SK-N-SH (cell line): ENCODE measurements around the gene ZNF493. TPM values are rescaled to one million over a fixed set of nuclear protein-coding genes. Genes with fewer than 3 reads are reported as not detected.

Experiments used
- CTCF ChIA-PET: fragments of 300-600, 350-600 bp; formaldehyde crosslinking; extraction: SDS; loops from one replicate; lab custom pipeline; 2021; lab: Yijun Ruan, JAX
- POLR2A ChIA-PET: fragments of 350-600 bp; sonication (Branson Sonifier 250); formaldehyde crosslinking; extraction: SDS; loops from one replicate; lab custom pipeline; 2020; ENCODE audit warnings: antibody characterized with exemption, inconsistent platforms; lab: Yijun Ruan, JAX
- DNase-seq: peaks from one replicate; pipeline ENCODE4 v3.0.0; 2012
- H2AFZ ChIP-seq: fragments of 200-600 bp; sonication (generic); 2 replicates; pipeline ENCODE4 v1.8.1; 2016; ENCODE audit warnings: antibody characterized with exemption, mild to moderate bottlenecking, low read depth
- H3F3A ChIP-seq: fragments of 200-600 bp; sonication (generic); replicated peaks from 2 replicates; pipeline ENCODE3; 2016; ENCODE audit warnings: antibody characterized with exemption, mild to moderate bottlenecking; ENCODE audit not compliant: insufficient read depth
- H3K27ac ChIP-seq, 2 experiments: fragments of 200-500 bp in 1 of 2; fragments of 200-600 bp in 1 of 2; sonication (Bioruptor generic) in 1 of 2; sonication (generic), shearing (Covaris generic) in 1 of 2; 2 replicates each; pipeline versions ENCODE4 v1.5.1 to v1.6.1; 2014 to 2016; ENCODE audit warnings: low read depth in 2 of 2, inconsistent platforms in 1 of 2, low read length in 1 of 2, mild to moderate bottlenecking in 1 of 2, mixed read lengths in 1 of 2
- H3K27me3 ChIP-seq: fragments of 200-600 bp; sonication (generic), shearing (Covaris generic); 2 replicates; pipeline ENCODE4 v1.6.1; 2016; ENCODE audit warnings: mixed run types; ENCODE audit not compliant: insufficient read depth
- H3K36me3 ChIP-seq, 2 experiments: fragments of 200-500 bp in 1 of 2; fragments of 200-600 bp in 1 of 2; sonication (Bioruptor generic) in 1 of 2; sonication (generic) in 1 of 2; replicated peaks in 1 of 2; 2 replicates each; pipeline versions ENCODE3 to v1.5.1; 2014 to 2016; ENCODE audit warnings: low read length in 1 of 2, mild to moderate bottlenecking in 1 of 2; ENCODE audit not compliant: insufficient read depth in 2 of 2, control insufficient read depth in 1 of 2
- H3K4me1 ChIP-seq, 2 experiments: fragments of 200-500 bp in 1 of 2; fragments of 200-600 bp in 1 of 2; sonication (Bioruptor generic) in 1 of 2; sonication (generic), shearing (Covaris generic) in 1 of 2; 2 replicates each; pipeline versions ENCODE4 v1.5.1 to v1.6.1; 2014 to 2016; ENCODE audit warnings: low read depth in 1 of 2, low read length in 1 of 2, mixed run types in 1 of 2; ENCODE audit not compliant: insufficient read depth in 2 of 2, control insufficient read depth in 1 of 2
- H3K4me2 ChIP-seq: fragments of 200-600 bp; sonication (generic), shearing (Covaris generic); 2 replicates; pipeline ENCODE4 v1.6.1; 2017; ENCODE audit warnings: mixed run types
- H3K4me3 ChIP-seq, 2 experiments: fragments of 200-500 bp in 1 of 2; fragments of 200-600 bp in 1 of 2; sonication (Bioruptor generic) in 1 of 2; sonication (generic), shearing (Covaris generic) in 1 of 2; 2 replicates each; pipeline versions ENCODE4 v1.5.1 to v1.8.1; 2014 to 2016; ENCODE audit warnings: low read depth in 2 of 2, inconsistent platforms in 1 of 2, low read length in 1 of 2, mild to moderate bottlenecking in 1 of 2, mixed read lengths in 1 of 2, moderate library complexity in 1 of 2
- H3K79me2 ChIP-seq: fragments of 200-600 bp; sonication (generic); 2 replicates; pipeline ENCODE4 v1.8.1; 2017; ENCODE audit warnings: mild to moderate bottlenecking; ENCODE audit not compliant: insufficient read depth
- H3K9ac ChIP-seq: fragments of 200-600 bp; sonication (generic); 2 replicates; pipeline ENCODE4 v1.6.1; 2017; ENCODE audit warnings: mixed run types
- H3K9me2 ChIP-seq: fragments of 200-600 bp; sonication (generic); 2 replicates; pipeline ENCODE4 v1.6.1; 2017; ENCODE audit warnings: mixed run types
- H3K9me3 ChIP-seq: fragments of 200-600 bp; sonication (generic); 2 replicates; pipeline ENCODE4 v1.6.1; 2017; ENCODE audit warnings: mixed run types, mild to moderate bottlenecking, moderate library complexity
- H4K20me1 ChIP-seq: fragments of 200-600 bp; sonication (generic); 2 replicates; pipeline ENCODE4 v1.6.1; 2017; ENCODE audit warnings: mild to moderate bottlenecking, mixed run types; ENCODE audit not compliant: insufficient read depth
- CHD2 ChIP-seq: fragments of 150-350 bp; IDR thresholded peaks from 2 replicates; pipeline ENCODE4 v1.6.1; 2018; ENCODE audit warnings: low read length; ENCODE audit not compliant: partially characterized antibody
- EZH2phosphoT487 ChIP-seq: fragments of 200-600 bp; sonication (generic); IDR thresholded peaks from 2 replicates; pipeline ENCODE4 v1.6.1; 2017; ENCODE audit warnings: low read depth, mixed run types, mild to moderate bottlenecking, antibody characterized with exemption, moderate library complexity, borderline replicate concordance
- FOXM1 ChIP-seq: IDR thresholded peaks from 2 replicates; pipeline ENCODE4 v1.4.0; 2012; ENCODE audit warnings: low read depth, mild to moderate bottlenecking
- GATA2 ChIP-seq: sonication (generic); formaldehyde crosslinking; IDR thresholded peaks from 2 replicates; pipeline ENCODE4 v1.5.0; 2020; ENCODE audit warnings: mild to moderate bottlenecking, missing genetic modification reagents
- NFIC ChIP-seq: IDR thresholded peaks from 2 replicates; pipeline ENCODE4 v1.4.0; 2012; ENCODE audit warnings: borderline replicate concordance
- RCOR1 ChIP-seq: fragments of 150-350 bp; IDR thresholded peaks from 2 replicates; pipeline ENCODE4 v1.6.1; 2017; ENCODE audit warnings: antibody characterized with exemption, low read length
- RXRA ChIP-seq: IDR thresholded peaks from 2 replicates; pipeline ENCODE4 v1.4.0; 2012; ENCODE audit warnings: low read depth, mild to moderate bottlenecking, borderline replicate concordance
- SMC3 ChIP-seq: IDR thresholded peaks from 2 replicates; pipeline ENCODE4 v1.6.1; 2012; ENCODE audit warnings: low read depth, low read length, improper control_type of control experiment
- TAF1 ChIP-seq: IDR thresholded peaks from 2 replicates; pipeline ENCODE4 v1.6.1; 2012; ENCODE audit warnings: low read depth, mild to moderate bottlenecking, low read length, moderate library complexity, borderline replicate concordance
- TEAD4 ChIP-seq: IDR thresholded peaks from 2 replicates; pipeline ENCODE4 v1.4.0; 2012; ENCODE audit warnings: mild to moderate bottlenecking, borderline replicate concordance; ENCODE audit not compliant: insufficient read depth
- WGBS: methylation state at CpG from one replicate; pipeline ENCODE4 v1.1.6; 2017; ENCODE audit warnings: low lambda C conversion rate; 5-methylcytosine and 5-hydroxymethylcytosine counted together
- polyA plus RNA-seq, 3 experiments: library from polyadenylated mRNA; depleted of rRNA; stranded (reverse); fragments of >200 nt; gene quantifications; 2 replicates each; pipeline ENCODE4 v1.2.3, GENCODE V29; 2012

Gene ZNF493
- polyA plus RNA-seq, 1 of the 3 experiments (the other 2 are of a cell fraction) = 3.7 TPM

- no peak for TF ChIP-seq RCOR1
- TF ChIP-seq TEAD4 = no peak
- no peak for TF ChIP-seq RXRA
- TF ChIP-seq TAF1 = no peak
These were observed 34.6 kb upstream of the ZNF493 start (continued) for GRCh38 chr19:21362291-21362690.

- POLR2A ChIA-PET = no interaction called here
These were observed 12.9 kb upstream of the ZNF493 start for GRCh38 chr19:21383980-21384582.

GRCh38 chr19:21396121-21396520 lies 812 bp upstream of the ZNF493 start:
- Histone ChIP-seq H2AFZ (peak overlapping the region; percentile 89; the same call in 1 of the 2 replicates), H3K4me1 (peaks cover 0 to 6% of the 10 kb centered on the region in 2 experiments; a peak in 2 of 4 replicates), H3F3A (peaks cover 5% of the 10 kb centered on the region), H3K79me2 (peaks cover 38% of the 10 kb centered on the region), H3K9ac (no peak overlapping the region), H3K4me2 (no peak overlapping the region), H3K4me3 (no peak overlapping the region), H3K9me3 (peaks cover 12% of the 10 kb centered on the region; the same call in 1 of the 2 replicates), H3K9me2 (no peaks in the 10 kb centered on the region), H4K20me1 (no peaks in the 10 kb centered on the region), H3K36me3 (peaks cover 15 to 21% of the 10 kb centered on the region in 2 experiments), H3K27me3 (no peaks in the 10 kb centered on the region), H3K27ac (no peak overlapping the region)
- DNase-seq = no peak
- TF ChIP-seq NFIC (no peak), FOXM1 (no peak), EZH2phosphoT487 (no peak)
- POLR2A ChIA-PET = interaction anchor here (0.7 to 1.8 kb wide), 4 partner anchors 38 to 456 kb away, joined by 3 to 11 read pairs (median 7); partner anchors contain the start of genes ZNF708 and ZNF738
- WGBS = 75% methylated on average over 10 of the region's 10 CpGs
- CTCF ChIA-PET = no interaction called here

More at GRCh38 chr19:21383980-21384582, 12.9 kb upstream of the ZNF493 start:
- H3K36me3 ChIP-seq = peaks cover 5 to 26% of the 10 kb centered on the region in 2 experiments
- H2AFZ ChIP-seq = no peak overlapping the region
- no peak for DNase-seq
- TF ChIP-seq CHD2 (no peak), SMC3 (no peak), EZH2phosphoT487 (no peak), GATA2 (CRISPR knock-in tag) (no peak)
- CTCF ChIA-PET = no interaction called here
- no peaks in the 10 kb centered on the region for H3F3A ChIP-seq
- no peaks in the 10 kb centered on the region for H3K9me2 ChIP-seq
- no peak overlapping the region for H3K9ac ChIP-seq
- H3K27me3 ChIP-seq = no peaks in the 10 kb centered on the region
- no peaks in the 10 kb centered on the region for H4K20me1 ChIP-seq
- H3K27ac ChIP-seq = no peak overlapping the region
- no peak overlapping the region for H3K4me2 ChIP-seq
- peaks cover 34% of the 10 kb centered on the region for H3K9me3 ChIP-seq
- no peak overlapping the region for H3K4me3 ChIP-seq
- 87% methylated on average over 4 of the region's 4 CpGs for WGBS
- H3K79me2 ChIP-seq = no peaks in the 10 kb centered on the region
- H3K4me1 ChIP-seq = no peaks in the 10 kb centered on the region
